PC-3 (cell line): ENCODE data around the gene CSDE1. TPM values are rescaled to one million over a fixed set of nuclear protein-coding genes. Genes with fewer than 3 reads are reported as not detected.

ENCODE experiments used
- ATAC-seq: fragments of 200-7000 bp; cut with Tn5 transposase; 2 replicates; pipeline ENCODE4 v1.9.1; 2020; ENCODE audit warnings: mild to moderate bottlenecking, moderate library complexity
- BruUV-seq: library from RNA; stranded (reverse); fragments of 400-500 nt; replicated peaks from 2 replicates; lab custom pipeline; 2021; lab: Mats Ljungman, UMichigan
- CTCF ChIA-PET: fragments of 300-600 bp; sonication (Branson Sonifier 250); formaldehyde crosslinking; loops from one replicate; lab custom pipeline; 2022; ENCODE audit warnings: antibody characterized with exemption; lab: Charles Lee
- POLR2A ChIA-PET: fragments of 300-600 bp; sonication (Branson Sonifier 250); formaldehyde crosslinking; loops from one replicate; lab custom pipeline; 2022; ENCODE audit warnings: antibody characterized with exemption; ENCODE audit not compliant: unreplicated experiment; lab: Charles Lee
- DNase-seq: peaks from one replicate; pipeline ENCODE4 v3.0.0-alpha.2; 2015
- H2AFZ ChIP-seq: fragments of 300-600 bp; sonication (generic); 2 replicates; pipeline ENCODE4 v1.6.0; 2016; ENCODE audit warnings: antibody characterized with exemption, low read length
- H3F3A ChIP-seq: fragments of 300-600 bp; sonication (generic); one replicate; pipeline ENCODE4 v1.6.0; 2017; ENCODE audit warnings: antibody characterized with exemption, low read length, control low read depth, mild to moderate bottlenecking; ENCODE audit not compliant: unreplicated experiment
- H3K27ac ChIP-seq: fragments of 300-600 bp; sonication (generic); 2 replicates; pipeline ENCODE4 v1.5.1; 2016; ENCODE audit warnings: mild to moderate bottlenecking, low read length
- H3K27me3 ChIP-seq: fragments of 300-600 bp; sonication (generic); 2 replicates; pipeline ENCODE4 v1.6.1; 2016; ENCODE audit warnings: low read length, mixed read lengths
- H3K36me3 ChIP-seq: fragments of 300-600 bp; sonication (generic); 2 replicates; pipeline ENCODE4 v1.6.1; 2016; ENCODE audit warnings: low read depth, mixed run types, low read length, mixed read lengths
- H3K4me1 ChIP-seq: fragments of 300-600 bp; sonication (generic); 2 replicates; pipeline ENCODE4 v1.5.1; 2016; ENCODE audit warnings: low read length; ENCODE audit not compliant: insufficient read depth
- H3K4me2 ChIP-seq: fragments of 300-600 bp; sonication (generic); 2 replicates; pipeline ENCODE4 v1.6.0; 2016; ENCODE audit warnings: low read length
- H3K4me3 ChIP-seq: fragments of 300-600 bp; sonication (generic); 2 replicates; pipeline ENCODE4 v1.5.1; 2016; ENCODE audit warnings: mild to moderate bottlenecking, low read length, mixed read lengths
- H3K79me2 ChIP-seq: fragments of 300-600 bp; sonication (generic); 2 replicates; pipeline ENCODE4 v1.6.1; 2017; ENCODE audit warnings: low read length, mixed read lengths
- H3K9ac ChIP-seq: fragments of 300-600 bp; sonication (generic); 2 replicates; pipeline ENCODE4 v1.6.0; 2016; ENCODE audit warnings: mild to moderate bottlenecking, low read length
- H3K9me2 ChIP-seq: fragments of 300-600 bp; sonication (generic); replicated peaks from 2 replicates; pipeline ENCODE4 v1.6.1; 2016; ENCODE audit warnings: mixed run types, low read length, mixed read lengths
- H3K9me3 ChIP-seq: fragments of 300-600 bp; sonication (generic); 2 replicates; pipeline ENCODE4 v1.6.1; 2016; ENCODE audit warnings: low read length, mixed read lengths
- H4K20me1 ChIP-seq: fragments of 300-600 bp; sonication (generic); 2 replicates; pipeline ENCODE4 v1.6.1; 2016; ENCODE audit warnings: low read length, mixed read lengths
- CTCF ChIP-seq: fragments of 300-600 bp; sonication (generic); conservative IDR thresholded peaks from 2 replicates; pipeline ENCODE4 v1.5.1; 2017; ENCODE audit warnings: antibody characterized with exemption, low read depth, mild to moderate bottlenecking, low read length
- EZH2 ChIP-seq: fragments of 300-600 bp; sonication (generic); IDR thresholded peaks from one replicate; pipeline ENCODE4 v1.6.1; 2017; ENCODE audit warnings: antibody characterized with exemption, mild to moderate bottlenecking, low read length; ENCODE audit not compliant: unreplicated experiment
- EZH2phosphoT487 ChIP-seq: fragments of 300-600 bp; sonication (generic); IDR thresholded peaks from 2 replicates; pipeline ENCODE4 v1.6.1; 2018; ENCODE audit warnings: mild to moderate bottlenecking, antibody characterized with exemption, low read length, borderline replicate concordance
- intact Hi-C: fragments of 100-400 bp; cut with micrococcal nuclease; formaldehyde crosslinking; loops from 2 replicates; pipeline ENCODE4 v1.9.0; 2023
- total RNA-seq: library from RNA; depleted of rRNA; stranded (reverse); fragments of >200 nt; gene quantifications from 2 replicates; pipeline ENCODE4 v1.2.3, GENCODE V29; 2014

Gene CSDE1
- total RNA-seq, 1 experiment from 2014 or later, result 480 TPM

DNA sequence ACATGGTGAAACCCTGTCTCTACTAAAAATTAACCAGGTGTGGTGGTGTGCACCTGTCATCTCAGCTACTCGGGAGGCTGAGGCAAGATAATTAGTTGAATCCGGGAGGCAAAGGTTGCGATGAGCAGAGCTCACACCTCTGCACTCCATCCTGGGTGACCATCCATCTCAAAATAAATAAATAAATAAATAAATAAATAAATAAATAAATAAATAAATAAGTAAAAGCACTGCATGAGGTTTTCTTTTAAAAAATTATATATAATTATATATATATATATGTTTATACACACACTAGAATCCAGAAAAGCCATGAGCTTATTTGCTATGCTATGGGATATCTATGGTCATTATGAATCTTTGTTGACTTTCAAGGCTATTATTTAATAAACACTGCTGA lies 64.8 kb downstream of the CSDE1 start:
- Histone ChIP-seq H2AFZ (no peak overlapping the region), H3K27me3 (peaks cover 7% of the 10 kb centered on the region; the same call in 1 of the 2 replicates), H3K4me2 (no peak overlapping the region), H3F3A (no peaks in the 10 kb centered on the region), H3K9me2 (no peaks in the 10 kb centered on the region), H3K4me3 (no peak overlapping the region), H4K20me1 (no peaks in the 10 kb centered on the region), H3K9ac (no peak overlapping the region), H3K9me3 (no peaks in the 10 kb centered on the region), H3K79me2 (no peaks in the 10 kb centered on the region), H3K4me1 (no peaks in the 10 kb centered on the region), H3K36me3 (no peaks in the 10 kb centered on the region), H3K27ac (no peak overlapping the region)
- TF ChIP-seq EZH2 (no peak), CTCF (no peak), EZH2phosphoT487 (no peak)
- DNase-seq (no peak), ATAC-seq (no peak)
- no TSS peak for BruUV-seq
- CTCF ChIA-PET, result interaction anchor here (0.6 kb wide), 1 partner anchor 364 kb away, joined by 3 read pairs; no protein-coding TSS in a partner anchor
- intact Hi-C loops, result no loop called here
- POLR2A ChIA-PET, result no interaction called here

GRCh38 chr1:114691061-114691460 lies 66.7 kb downstream of the CSDE1 start:
- Histone ChIP-seq H3K9ac (no peak overlapping the region), H3K27ac (no peak overlapping the region), H3K9me2 (no peaks in the 10 kb centered on the region), H4K20me1 (no peaks in the 10 kb centered on the region), H3K9me3 (no peaks in the 10 kb centered on the region), H3K4me2 (no peak overlapping the region), H3K79me2 (no peaks in the 10 kb centered on the region), H3K4me3 (no peak overlapping the region), H3F3A (no peaks in the 10 kb centered on the region), H3K27me3 (peaks cover 7% of the 10 kb centered on the region; the same call in 1 of the 2 replicates), H3K4me1 (no peaks in the 10 kb centered on the region), H3K36me3 (no peaks in the 10 kb centered on the region), H2AFZ (no peak overlapping the region)
- no TSS peak for BruUV-seq
- DNase-seq (peak; percentile 45), ATAC-seq (no peak)
- TF ChIP-seq EZH2 (no peak), CTCF (no peak), EZH2phosphoT487 (no peak)
- intact Hi-C loops, result no loop called here
- CTCF ChIA-PET, result no interaction called here
- POLR2A ChIA-PET, result no interaction called here

DNA sequence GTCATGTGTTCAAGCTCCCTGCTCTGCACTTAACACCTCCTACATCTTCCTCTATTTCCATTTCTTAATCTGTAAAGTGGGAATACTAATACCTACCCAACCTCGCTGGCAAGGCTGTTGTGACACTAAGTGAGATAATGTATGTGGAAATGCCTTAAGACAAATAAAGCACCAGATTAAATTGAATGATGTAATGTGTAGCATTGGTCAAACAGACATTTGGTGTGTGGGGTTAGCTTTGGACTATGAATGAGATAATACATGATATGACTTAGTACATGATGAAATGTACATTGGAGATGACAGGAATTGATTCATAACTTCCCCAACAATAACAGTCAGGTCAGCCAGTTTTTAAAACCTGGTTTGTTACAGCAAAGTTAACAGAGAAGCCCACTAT lies 67.6 kb downstream of the CSDE1 start:
- Histone ChIP-seq H4K20me1 (no peaks in the 10 kb centered on the region), H3F3A (no peaks in the 10 kb centered on the region), H3K4me1 (no peaks in the 10 kb centered on the region), H3K9me3 (no peaks in the 10 kb centered on the region), H3K27me3 (peaks cover 10% of the 10 kb centered on the region), H3K4me3 (no peak overlapping the region), H3K4me2 (no peak overlapping the region), H3K36me3 (no peaks in the 10 kb centered on the region), H3K9me2 (no peaks in the 10 kb centered on the region), H3K27ac (no peak overlapping the region), H3K9ac (no peak overlapping the region), H3K79me2 (no peaks in the 10 kb centered on the region), H2AFZ (no peak overlapping the region)
- BruUV-seq, result no TSS peak
- ChIA-PET POLR2A (no interaction called here), CTCF (no interaction called here)
- TF ChIP-seq EZH2phosphoT487 (no peak), EZH2 (no peak), CTCF (no peak)
- intact Hi-C loops, result no loop called here
- DNase-seq, result no peak
- no peak for ATAC-seq
